CD4-positive, alpha-beta T cell treated with Interleukin-12 subunit alpha and Interleukin-12 subunit beta, for 1 hour (primary cell): Measurements from ENCODE around the gene SLC22A4.

Source experiments
- DNase-seq: peaks from one replicate; pipeline ENCODE4 v3.0.0-alpha.2; 2020

The SLC22A4 gene

DNA sequence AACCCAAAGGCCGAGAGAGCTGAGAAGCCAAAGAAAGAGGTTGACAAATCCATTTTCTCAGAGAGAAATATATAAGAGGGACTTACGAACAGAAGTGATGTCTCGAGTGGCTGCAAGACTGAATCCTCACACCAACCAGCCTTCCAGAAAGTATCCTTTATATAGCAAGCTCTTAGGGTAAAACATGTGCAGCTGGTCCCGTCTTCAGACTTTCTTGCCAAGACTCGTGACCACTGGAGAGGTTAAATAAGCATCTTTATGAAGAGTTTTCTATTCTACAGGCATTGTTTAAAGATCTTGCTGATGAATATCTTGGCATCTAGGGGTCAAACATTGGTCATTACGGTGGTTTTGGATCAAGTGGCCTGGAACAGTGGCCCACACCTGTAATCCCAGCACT is 16.9 kb upstream of the SLC22A4 start:
- no peak for DNase-seq

DNA sequence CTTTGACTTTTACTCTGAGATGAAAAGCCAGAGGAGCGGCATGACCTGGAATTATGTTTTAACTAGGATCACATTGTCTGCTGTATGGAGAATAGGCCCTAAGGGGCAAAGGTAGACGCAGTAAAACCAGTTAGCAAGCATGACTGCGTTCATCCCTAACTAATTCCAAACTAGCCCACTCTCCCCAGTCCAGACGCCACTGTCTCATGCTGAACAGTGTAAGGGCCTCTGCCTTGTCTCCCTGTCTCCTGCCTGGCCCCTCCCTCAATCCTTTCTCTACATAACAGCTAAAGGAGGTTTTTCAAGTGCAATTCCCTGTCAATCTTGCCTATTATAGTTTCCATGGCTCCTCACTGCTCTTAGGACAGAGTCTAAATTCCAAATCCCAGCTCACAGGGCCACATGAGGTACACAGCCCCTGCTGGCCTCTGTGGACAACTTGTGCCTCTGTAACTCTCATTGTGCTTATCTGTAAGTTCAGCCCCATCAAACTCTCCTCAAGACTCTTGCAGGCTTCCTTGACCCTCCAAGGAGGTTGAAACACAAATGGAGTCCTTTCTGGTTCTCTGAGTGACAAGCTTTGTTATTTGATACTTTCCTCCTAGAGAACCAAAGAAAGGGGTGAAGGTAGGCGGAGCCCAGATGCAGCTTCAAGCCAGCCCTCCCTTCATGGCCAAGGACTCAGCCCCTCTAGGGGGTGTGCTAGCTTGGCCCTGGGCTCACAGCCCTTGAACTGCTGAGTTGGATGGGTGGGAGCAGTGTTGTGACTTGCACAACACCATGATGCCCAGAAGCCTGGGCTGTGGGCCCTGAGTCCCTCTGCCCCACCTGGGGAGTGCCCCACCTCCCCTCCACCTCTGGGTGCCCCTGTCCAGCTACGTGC is 16.0 kb upstream of the SLC22A4 start:
- DNase-seq, result no peak

DNA sequence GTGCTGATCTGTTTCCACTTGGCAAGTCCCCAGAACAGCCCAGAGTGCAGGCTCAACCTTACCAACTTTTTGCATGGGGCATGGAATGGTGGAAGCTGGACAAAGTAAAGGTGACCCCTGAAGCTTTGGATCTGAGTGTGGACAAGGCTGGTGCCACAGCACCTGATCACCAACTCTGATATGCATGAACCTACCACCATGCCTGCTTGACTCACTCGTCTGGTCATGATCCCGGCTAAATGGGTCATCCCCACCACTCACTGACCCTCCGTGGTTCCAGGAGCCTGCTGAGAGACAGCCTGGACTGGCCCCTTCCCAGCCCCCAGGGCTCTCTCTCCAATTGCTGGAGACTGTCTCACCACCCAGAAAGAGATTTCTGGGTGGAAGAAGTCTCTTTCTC is 14.4 kb upstream of the SLC22A4 start:
- no peak for DNase-seq

DNA sequence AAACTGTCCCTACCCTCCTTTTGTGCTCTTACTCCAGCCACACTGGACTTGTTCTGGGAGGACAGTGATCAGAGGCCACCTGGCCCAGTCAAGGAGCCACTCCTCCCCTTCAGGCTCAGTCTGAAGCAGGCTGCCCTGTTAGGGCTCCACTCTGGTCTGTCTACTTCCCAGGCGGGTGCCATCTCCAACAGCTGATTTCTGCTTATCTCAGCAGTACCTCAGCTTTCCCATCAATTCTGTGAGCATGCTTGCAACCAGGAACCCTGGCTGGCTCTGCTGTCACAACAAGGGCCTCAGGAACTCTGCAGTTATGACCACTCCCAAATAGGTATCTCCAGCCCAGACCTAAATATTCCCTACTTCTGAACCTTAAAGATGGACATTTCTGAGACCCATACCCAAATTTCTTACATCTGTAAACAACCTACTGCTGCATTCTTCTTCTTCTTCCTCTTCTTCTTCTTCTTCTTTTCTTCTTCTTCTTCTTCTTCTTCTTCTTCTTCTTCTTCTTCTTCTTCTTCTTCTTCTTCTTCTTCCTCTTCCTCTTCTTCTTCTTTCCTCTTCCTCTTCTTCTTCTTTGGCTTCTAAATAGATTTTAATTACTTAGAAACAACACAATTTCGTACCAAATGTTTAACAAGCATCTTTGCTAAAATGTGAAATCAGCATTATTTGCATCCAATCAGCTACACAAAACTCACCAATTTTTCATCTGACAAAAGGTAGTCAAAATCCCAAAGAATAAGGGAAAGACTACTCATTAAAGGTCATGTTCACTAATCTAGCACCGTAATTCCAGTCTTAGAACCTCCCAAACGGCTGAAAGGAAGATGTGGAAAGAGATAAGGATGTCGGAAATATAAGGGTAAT is 13.6 kb upstream of the SLC22A4 start:
- no peak for DNase-seq

DNA sequence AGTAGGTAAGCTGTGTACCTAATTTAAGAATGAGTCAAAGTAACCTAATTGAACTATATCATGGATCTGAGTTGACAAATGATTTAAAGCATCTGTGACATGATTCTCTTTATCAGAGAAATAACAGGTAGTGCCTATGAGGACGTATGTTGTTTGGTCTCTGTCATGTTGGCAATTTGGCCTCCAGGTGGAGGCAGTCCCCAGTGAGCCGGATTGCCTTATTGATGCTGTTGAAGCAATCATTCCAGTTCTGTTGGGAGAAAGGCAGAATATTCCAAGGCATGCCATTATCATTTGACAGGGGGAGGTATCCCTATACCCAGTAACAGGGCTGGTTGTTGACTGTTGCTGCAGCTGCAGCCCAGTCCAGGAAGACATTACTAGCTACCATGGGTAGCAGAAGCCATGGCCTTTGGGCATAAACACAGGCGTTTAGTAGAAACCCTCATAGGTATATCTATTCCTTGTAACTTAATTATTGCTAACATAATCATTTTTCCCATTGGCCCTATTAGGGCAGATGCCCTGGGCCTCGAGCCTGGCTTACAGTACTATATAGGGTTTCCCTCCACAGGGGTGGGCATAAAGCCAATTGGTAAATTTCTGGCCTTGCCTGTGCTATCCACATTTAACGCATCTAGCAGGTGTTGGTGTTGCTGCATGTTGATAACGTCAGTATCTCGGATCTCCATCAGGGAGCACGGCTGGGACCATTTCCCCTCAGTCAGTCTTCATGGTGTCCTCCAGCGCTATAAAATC is 12.2 kb upstream of the SLC22A4 start:
- no peak for DNase-seq

DNA sequence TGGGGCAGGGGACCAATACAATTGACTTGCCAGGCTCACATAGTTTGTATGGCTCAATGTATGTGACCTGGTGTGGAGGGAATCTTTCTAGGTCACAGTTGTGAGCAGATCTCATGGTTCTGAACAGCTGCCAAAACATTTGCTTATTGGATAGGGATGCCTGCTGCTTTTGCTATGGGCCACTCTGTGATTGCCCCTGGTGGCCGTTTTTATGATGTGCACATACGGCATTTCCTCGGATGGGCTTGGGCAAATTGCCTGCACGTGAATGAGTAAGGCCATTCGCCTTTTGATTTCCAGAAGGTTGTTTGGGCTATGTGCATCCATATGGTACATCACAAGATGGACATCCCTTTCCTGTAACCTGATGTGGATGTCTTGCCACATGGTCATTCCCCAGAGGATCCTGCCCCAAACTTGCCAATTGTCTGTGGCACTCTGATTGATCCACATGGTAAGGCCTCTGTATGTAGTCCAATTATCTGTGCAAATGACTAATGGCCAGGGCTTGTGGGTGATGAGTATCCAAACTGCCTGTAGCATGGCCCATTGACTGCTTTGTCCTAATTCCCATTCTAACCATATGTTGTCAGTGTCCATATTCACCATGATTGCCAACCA is 10.7 kb upstream of the SLC22A4 start:
- DNase-seq, result no peak

DNA sequence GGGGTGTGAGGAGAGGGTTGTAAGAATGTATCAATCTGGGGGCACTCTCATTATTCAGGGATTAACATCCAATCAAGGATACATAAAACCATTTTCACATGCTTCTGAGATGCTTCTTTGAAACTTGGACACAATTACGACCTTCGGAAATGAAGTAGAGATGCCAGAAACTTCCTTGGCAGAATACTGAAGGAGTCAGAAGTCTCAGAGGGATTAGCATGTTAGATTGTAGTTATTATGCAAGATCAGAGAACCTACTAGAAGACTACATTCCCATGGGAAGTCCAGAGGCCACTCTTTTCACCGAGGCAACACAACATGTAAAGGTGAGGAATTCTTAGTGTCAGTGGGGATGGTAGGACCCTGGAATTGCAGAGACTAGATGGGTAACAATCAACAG is 5.1 kb upstream of the SLC22A4 start:
- no peak for DNase-seq

DNA sequence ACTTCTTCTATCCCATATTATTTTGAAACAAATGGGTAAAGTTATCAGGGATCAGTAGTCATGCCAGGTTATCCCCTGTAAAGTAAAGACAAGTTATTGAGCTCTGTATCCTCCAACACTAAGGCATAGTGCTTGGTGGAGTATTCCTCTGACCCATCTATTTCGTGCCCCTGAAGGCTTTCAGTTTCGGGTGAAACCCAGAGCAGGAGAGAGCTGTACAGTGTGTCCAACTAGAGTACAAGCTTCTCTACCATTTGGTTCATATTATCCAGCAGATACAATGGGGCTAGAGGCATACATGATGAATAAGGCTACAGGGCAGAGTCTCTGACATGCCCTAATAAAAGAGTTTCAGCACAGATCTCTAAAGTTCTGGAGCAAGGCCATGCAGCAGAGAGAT is 3.2 kb upstream of the SLC22A4 start:
- DNase-seq, result no peak

DNA sequence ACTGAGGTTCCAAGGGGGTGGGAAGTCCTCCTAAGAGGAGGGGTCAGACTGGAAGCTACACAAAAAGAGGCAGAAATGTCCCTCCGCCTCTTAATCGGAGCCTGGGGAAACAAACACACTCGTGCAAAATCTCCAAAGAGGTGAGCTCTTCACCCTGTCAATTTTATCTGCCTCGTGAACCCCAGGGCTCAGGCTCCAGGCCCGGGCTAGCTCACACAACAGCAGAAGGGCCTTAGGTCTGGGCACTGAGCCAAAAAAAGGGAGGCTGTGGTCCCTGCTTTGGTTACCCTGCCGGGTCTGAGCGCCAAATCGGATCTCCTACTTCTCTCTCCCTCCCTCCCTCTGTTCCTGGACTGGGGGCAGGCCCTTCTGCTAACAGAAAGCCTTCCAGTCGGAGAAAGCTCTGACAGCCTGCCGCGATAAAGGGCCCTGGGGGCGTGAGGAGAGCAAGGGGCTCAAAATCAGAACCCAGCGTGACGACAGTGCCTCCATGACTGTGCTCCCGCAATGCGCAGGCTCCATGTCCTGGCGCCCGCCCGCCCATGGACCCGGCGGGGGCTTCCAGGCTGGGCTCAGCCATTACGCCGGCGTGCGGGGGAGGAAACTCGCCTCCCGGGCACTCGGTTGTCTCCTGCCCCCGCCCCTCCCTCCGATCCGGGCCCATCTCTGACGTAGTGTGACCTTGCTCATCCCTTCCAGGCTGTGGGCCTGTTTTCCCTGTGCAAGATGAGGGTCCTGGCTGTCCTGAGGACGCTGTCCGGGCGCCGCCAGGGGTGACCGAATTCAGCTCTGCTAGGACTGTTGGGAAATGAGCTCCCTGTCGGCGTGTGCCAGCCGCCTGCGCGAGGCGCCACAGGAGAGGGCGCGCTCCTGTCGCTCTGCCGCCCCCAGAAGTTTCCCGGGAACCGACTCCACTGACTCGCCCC is 865 bp upstream of the SLC22A4 start:
- DNase-seq, result peak; percentile 59

DNA sequence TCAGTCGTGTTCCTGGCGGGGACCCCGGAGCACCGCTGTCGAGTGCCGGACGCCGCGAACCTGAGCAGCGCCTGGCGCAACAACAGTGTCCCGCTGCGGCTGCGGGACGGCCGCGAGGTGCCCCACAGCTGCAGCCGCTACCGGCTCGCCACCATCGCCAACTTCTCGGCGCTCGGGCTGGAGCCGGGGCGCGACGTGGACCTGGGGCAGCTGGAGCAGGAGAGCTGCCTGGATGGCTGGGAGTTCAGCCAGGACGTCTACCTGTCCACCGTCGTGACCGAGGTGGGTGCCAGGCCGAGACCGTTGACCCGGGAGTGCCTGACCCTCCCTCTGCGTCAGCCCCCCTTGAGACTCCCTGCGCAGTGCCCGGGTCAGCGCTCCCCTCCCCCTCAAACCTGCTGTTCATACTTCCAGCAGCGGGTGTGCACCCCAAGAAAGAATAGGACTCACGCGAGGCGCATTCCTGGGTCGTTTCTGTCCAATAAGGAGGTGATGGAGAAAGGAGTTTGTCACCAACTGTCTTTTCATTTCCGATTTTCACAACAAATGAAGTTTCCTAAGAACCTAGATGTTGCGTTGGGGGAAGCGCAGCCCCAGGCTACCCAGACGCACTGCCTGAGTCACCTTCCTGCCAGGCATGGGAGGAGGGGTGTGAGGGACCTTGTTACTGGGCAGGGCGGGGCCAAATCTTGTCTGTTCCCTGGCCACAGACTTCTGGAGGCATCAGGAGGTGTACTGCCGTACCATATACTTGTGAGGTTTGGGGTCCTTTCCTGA is 722 bp downstream of the SLC22A4 start:
- peak; percentile 59 for DNase-seq

DNA sequence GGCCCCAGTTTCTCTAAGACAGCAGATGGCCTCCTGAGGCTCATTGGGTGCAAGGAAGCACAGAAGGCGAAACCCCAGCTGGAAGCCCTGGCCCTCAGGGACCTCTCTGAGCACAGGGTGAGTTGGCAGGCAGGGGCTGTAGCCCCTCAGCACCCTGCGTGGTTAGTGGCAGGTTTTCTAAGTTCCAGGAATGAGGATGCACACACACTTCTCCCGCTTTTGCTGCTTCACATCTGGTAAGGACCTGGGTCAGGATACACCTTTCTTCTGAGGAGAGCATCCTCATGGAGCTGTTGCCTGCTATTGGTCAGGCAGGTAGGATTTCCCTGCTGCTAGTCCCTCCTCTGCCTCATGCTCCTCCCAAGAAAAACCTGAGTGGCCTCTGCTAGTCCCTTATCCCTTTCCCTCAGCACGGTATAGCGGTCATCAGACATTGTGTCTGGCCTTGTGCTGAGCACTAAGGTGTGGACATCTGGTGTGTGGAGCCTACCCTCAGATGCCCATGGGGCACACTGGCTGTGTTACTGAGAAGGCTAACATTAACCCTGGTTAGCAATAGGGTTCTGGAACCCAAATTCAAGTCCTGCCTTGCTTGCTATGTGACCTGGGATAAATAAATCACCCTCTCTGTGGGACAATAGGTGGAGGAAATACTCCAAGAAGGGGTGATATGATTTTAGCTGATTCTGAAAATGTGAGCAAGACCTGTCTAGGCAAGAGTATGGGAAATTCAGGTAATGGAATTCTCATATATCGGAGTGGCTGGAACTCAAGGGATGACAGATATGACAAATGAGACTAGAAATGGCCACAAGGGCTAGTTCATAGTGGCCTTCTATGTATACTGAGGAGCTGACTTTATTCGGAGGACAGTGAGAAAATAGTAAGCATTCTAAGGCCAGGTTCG is 1.6 kb downstream of the SLC22A4 start:
- no peak for DNase-seq

DNA sequence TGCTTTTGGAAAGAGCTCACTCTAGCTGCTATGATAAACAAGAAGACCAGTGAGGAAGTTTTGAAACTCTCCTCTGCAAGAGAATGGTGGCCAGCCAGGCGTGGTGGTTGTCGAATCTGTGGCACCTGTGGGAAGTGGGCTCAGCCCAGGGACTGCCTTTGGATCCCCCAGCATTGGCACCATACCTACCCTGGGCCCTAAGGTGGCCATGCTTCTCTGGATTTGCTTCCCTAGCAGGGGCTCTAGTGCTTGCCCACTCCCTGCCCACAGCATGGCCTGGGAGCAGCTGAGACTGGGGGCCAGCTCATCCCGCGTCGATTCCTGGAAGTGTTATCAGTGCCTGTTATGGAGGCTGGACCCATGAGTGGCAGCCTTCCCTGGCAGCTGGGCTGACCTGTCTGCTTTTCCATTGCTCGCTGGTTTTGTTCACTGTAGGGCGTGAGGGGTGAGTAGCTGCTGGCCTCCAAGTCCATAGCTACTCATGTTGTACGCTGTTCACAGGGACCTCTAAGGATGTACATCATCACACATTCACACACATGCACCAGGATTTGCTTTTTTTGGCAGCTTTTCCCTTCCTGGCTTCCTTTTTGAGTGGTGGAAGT is 2.3 kb downstream of the SLC22A4 start:
- no peak for DNase-seq

DNA sequence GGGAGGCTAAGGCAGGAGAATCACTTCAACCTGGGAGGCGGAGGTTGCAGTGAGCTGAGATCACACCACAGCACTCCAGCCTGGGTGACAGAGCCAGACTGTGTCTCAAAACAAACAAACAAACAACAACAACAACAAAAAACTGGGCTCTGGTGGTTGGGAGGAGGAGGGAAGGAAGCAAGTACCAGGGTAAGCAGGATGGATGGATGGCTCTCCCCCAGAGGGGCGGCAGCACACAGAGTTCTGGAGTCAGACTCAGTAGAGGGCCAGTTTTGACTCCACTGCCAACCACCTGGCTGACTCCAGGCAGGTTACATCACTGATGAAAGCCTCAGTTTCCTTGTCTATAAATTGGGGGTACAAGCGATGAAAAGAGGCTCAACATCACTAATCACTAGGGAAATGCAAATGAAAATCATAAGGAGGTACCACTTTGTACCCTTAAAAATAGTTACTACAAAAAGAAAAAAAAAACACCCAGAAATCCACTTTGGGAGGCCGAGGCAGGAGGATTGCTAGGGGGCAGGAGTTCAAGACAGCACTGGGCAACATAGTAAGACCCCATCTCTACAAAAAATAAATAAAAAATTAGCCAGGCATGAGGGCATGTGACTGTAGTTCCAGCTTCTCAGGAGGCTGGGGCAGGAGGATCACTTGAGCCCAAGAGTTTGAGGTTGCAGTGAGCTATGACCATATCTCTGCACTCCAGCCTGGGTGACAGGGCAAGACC is 3.2 kb downstream of the SLC22A4 start:
- no peak for DNase-seq

DNA sequence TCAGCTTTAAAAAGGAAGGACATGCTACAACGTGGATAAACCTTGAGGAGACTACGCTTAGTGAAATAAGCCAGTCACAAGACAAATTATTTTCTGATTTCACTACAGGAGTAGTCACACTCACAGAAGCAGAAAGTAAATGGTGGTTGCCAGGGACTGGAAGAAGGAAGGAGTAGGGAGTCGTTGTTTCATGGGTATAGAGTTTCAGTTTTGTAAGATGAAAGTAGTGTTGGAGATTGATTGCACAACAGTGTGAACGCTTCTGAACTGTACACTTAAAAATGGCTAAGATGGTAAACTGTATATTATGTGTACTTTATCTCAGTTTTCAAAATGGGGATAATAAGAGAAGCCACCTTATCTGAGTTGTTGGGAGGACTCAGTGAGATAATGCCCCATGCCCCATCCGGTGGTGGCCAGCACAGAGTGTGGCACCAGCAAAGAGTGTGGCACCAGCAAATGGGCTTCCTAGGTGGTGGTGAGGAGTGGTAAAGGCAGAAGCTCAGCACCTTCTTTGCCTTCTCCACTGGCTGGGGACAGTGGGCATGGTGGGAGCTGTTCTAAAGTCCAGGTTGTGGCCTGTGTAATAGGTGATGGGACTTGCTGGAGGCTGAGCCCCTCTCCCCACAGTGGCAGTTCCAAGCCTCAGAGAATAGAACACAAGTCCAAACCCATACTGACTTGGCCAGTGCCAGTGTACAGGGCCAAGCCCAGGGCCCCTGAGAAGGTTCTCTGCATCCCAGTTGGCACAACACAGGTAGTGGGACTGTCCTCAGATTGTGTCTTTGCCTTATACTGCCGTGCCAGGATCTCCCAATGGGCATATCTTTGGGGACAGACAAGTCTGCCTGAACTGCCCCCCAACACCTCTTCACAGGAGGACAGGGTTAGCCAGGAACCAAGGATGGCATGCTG is 4.4 kb downstream of the SLC22A4 start:
- DNase-seq, result no peak

DNA sequence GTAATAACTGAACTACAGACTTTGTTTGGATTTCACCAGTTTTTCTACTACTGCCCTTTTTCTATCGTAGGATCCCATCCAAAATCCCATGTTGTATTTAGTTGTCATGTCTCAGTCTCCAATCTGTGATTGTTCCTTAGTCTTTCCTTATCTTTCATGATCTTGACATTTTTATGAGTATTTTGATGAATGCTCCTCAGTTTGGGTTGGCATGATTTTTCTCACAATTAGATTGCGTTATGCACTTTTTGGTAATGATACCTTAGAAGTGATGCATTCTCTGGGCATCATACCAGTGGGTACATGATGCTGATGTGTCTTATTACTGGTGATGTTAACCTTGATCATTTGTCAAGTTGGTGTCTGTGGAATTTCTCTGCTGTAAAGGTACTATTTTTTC is 5.7 kb downstream of the SLC22A4 start:
- no peak for DNase-seq

DNA sequence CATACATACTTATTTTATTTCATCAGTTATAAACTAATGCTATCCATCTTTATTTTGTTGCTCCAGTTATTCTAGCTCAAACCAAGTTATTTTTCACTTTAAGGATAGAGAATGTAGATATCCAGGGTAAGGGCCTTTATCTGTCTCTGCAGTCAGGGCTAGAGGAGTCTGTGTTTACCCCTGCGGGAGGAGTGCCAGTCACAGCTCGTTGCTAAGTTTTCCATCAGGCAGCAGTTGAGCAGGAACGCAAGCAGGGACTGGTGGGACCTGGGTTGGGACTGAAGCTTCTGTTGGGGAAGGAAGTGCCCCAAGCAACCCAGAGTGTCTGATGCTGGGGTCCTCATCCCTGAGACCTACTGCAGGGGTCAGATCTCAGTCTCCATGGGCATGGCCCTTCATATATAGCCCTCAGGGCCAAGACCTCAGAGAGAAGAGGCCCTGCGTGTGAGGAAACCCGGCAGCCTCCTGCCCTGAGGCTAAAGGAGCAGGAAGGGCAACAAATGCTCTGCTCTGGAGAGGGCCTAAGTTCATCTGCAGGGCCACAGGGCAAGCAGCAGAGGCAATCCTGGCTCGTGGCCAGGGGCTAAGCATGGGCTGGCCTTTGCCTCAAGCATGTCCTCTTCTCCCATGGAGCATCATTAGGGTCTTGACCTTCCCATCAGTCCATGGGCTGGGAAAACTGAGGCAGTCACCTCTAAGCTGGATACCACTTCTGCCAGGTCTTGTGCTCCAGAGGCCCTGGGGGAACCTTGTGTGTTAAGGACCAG is 6.6 kb downstream of the SLC22A4 start:
- no peak for DNase-seq
